Neural progenitor cell (in vitro differentiated cells): ENCODE measurements around the gene RNGTT.

ENCODE experiments used
- CTCF ChIP-seq: fragments of 200-600 bp; sonication (generic); IDR thresholded peaks from 2 replicates; pipeline ENCODE4 v1.5.1; 2017; ENCODE audit warnings: antibody characterized with exemption, mild to moderate bottlenecking
- EZH2 ChIP-seq: fragments of 200-600 bp; sonication (generic); IDR thresholded peaks from 2 replicates; pipeline ENCODE4 v1.6.1; 2017; ENCODE audit warnings: antibody characterized with exemption, mild to moderate bottlenecking, moderate library complexity
- EZH2phosphoT487 ChIP-seq: fragments of 200-600 bp; sonication (generic); IDR thresholded peaks from 2 replicates; pipeline ENCODE4 v1.6.1; 2017; ENCODE audit warnings: antibody characterized with exemption

GRCh38 chr6:88852775-88853174, 110.6 kb downstream of the RNGTT start:
- TF ChIP-seq CTCF = no peak
- TF ChIP-seq EZH2phosphoT487 = no peak
- TF ChIP-seq EZH2 = no peak
